Measurements from ENCODE around the gene SDK1.

Gene SDK1

DNA sequence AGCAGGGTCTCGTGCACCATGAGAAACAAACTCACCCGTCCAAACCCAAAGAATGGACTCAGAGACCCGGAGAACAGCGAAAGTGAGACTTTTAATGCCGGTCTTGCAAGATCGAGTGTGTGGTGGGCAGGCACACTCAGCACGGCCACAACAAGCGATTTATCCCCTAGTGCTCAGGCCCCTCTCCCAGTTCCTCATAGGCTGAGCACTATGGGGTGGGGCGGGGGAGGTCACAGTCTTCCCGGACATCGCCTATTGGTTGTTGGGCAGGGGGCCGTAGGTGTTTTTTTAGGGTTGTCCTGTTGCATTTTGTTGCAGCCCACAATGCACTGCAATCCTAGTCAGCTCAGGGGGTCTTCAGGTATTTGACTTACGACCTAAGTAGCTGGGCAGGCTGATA, 772.7 kb downstream of the SDK1 start:
- no peak overlapping the region for H3K9ac ChIP-seq (ENCODE audit: low read depth, low read length)
- H3K4me3 ChIP-seq (ENCODE audit: low read depth in 1 of 2, low read length in 2 of 2), result no peak overlapping the region
- H3K79me2 ChIP-seq (ENCODE audit: insufficient read depth, low read length), result no peaks in the 10 kb centered on the region
- H2AFZ ChIP-seq (ENCODE audit: low read depth, low read length), result no peak overlapping the region
- TF ChIP-seq CTCF (IDR thresholded peaks at IDR 0.05; ENCODE audit: borderline replicate concordance, extremely low read depth, low read length, poor library complexity, severe bottlenecking) (no peak), EZH2 (IDR thresholded peaks at IDR 0.05; ENCODE audit: borderline replicate concordance, low read depth, low read length, severe bottlenecking) (no peak)
- no peaks in the 10 kb centered on the region for H3K36me3 ChIP-seq (ENCODE audit: insufficient read depth, low read length)
- H3K4me1 ChIP-seq (ENCODE audit: insufficient read depth, low read length), result no peaks in the 10 kb centered on the region
- no peaks in the 10 kb centered on the region for H3K27me3 ChIP-seq (ENCODE audit: insufficient read depth, low read length, poor library complexity)
- no peak for DNase-seq
- no peaks in the 10 kb centered on the region for H3K9me3 ChIP-seq (ENCODE audit: insufficient read depth, low read length, severe bottlenecking)
- no peak overlapping the region for H3K4me2 ChIP-seq (ENCODE audit: insufficient read depth, low read length)
- ATAC-seq (ENCODE audit: insufficient read depth, low read depth), result no peak
- peaks cover 3% of the 10 kb centered on the region; the same call in 1 of the 2 replicates for H4K20me1 ChIP-seq (ENCODE audit: insufficient read depth, low read length)
- H3K27ac ChIP-seq (ENCODE audit: low read length), result no peak overlapping the region

DNA sequence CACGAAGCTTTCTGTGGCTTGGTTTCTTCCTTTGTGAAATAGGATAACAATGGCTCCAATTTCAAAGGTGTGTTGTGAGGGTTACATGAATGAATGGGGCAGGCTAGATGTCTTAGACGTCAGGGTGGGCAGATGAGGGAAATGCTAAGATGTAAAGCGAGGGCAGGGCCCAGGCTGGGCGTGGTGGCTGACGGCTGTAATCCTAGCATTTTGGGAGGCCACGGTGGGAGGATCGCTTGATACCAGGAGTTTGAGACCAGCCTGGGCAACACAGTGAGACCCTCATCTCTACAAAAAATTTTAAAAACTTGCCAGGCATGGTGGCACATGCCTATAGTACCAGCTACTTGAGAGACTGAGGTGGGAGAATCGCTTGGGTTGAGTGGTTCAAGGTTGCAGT, 773.4 kb downstream of the SDK1 start:
- no peaks in the 10 kb centered on the region for H3K36me3 ChIP-seq (ENCODE audit: insufficient read depth, low read length)
- H3K79me2 ChIP-seq (ENCODE audit: insufficient read depth, low read length), result no peaks in the 10 kb centered on the region
- H3K9me3 ChIP-seq (ENCODE audit: insufficient read depth, low read length, severe bottlenecking), result no peaks in the 10 kb centered on the region
- no peak for ATAC-seq (ENCODE audit: insufficient read depth, low read depth)
- H4K20me1 ChIP-seq (ENCODE audit: insufficient read depth, low read length), result peaks cover 3% of the 10 kb centered on the region; the same call in 1 of the 2 replicates
- H3K27ac ChIP-seq (ENCODE audit: low read length), result no peak overlapping the region
- no peak overlapping the region for H3K4me2 ChIP-seq (ENCODE audit: insufficient read depth, low read length)
- no peak overlapping the region for H3K9ac ChIP-seq (ENCODE audit: low read depth, low read length)
- no peak overlapping the region for H3K4me3 ChIP-seq (ENCODE audit: low read depth in 1 of 2, low read length in 2 of 2)
- TF ChIP-seq CTCF (IDR thresholded peaks at IDR 0.05; ENCODE audit: borderline replicate concordance, extremely low read depth, low read length, poor library complexity, severe bottlenecking), result no peak
- no peak for TF ChIP-seq EZH2 (IDR thresholded peaks at IDR 0.05; ENCODE audit: borderline replicate concordance, low read depth, low read length, severe bottlenecking)
- no peaks in the 10 kb centered on the region for H3K27me3 ChIP-seq (ENCODE audit: insufficient read depth, low read length, poor library complexity)
- no peak overlapping the region for H2AFZ ChIP-seq (ENCODE audit: low read depth, low read length)
- H3K4me1 ChIP-seq (ENCODE audit: insufficient read depth, low read length), result no peaks in the 10 kb centered on the region
- DNase-seq, result no peak

- Histone ChIP-seq H3K27me3 (ENCODE audit: insufficient read depth, low read length, poor library complexity) (no peaks in the 10 kb centered on the region), H3K4me3 (ENCODE audit: low read depth in 1 of 2, low read length in 2 of 2) (no peak overlapping the region), H2AFZ (ENCODE audit: low read depth, low read length) (no peak overlapping the region), H3K9me3 (ENCODE audit: insufficient read depth, low read length, severe bottlenecking) (no peaks in the 10 kb centered on the region), H3K4me2 (ENCODE audit: insufficient read depth, low read length) (no peak overlapping the region), H3K9ac (ENCODE audit: low read depth, low read length) (no peak overlapping the region), H3K27ac (ENCODE audit: low read length) (no peak overlapping the region), H4K20me1 (ENCODE audit: insufficient read depth, low read length) (peaks cover 3% of the 10 kb centered on the region; the same call in 1 of the 2 replicates), H3K79me2 (ENCODE audit: insufficient read depth, low read length) (no peaks in the 10 kb centered on the region), H3K4me1 (ENCODE audit: insufficient read depth, low read length) (no peaks in the 10 kb centered on the region), H3K36me3 (ENCODE audit: insufficient read depth, low read length) (no peaks in the 10 kb centered on the region)
- ATAC-seq (ENCODE audit: insufficient read depth, low read depth), result no peak
- TF ChIP-seq EZH2 (IDR thresholded peaks at IDR 0.05; ENCODE audit: borderline replicate concordance, low read depth, low read length, severe bottlenecking) (no peak), CTCF (IDR thresholded peaks at IDR 0.05; ENCODE audit: borderline replicate concordance, extremely low read depth, low read length, poor library complexity, severe bottlenecking) (no peak)
- DNase-seq, result no peak
These were observed 773.9 kb downstream of the SDK1 start for GRCh38 chr7:4074994-4075393.
